GM23338 (cell line): ENCODE results near the gene SLC20A1. TPM values are rescaled to one million over a fixed set of nuclear protein-coding genes. Genes with fewer than 3 reads are reported as not detected.
"Not testable (repeated sequence)": the region's sequence is repeated elsewhere in the genome, so short reads cannot be mapped to it uniquely, and the experiment has no call there.

Source experiments
- ATAC-seq: fragments of 200-7000 bp; cut with Tn5 transposase; 3 replicates; pipeline ENCODE4 v1.9.1; 2020
- DNase-seq: peaks from one replicate; pipeline ENCODE4 v3.0.0-alpha.2; 2015; ENCODE audit warnings: low spot score
- H2AFZ ChIP-seq: fragments of 200-600 bp; sonication (generic); 2 replicates; pipeline ENCODE4 v1.8.0; 2016; ENCODE audit warnings: antibody characterized with exemption, mild to moderate bottlenecking, moderate library complexity
- H3F3A ChIP-seq: fragments of 200-600 bp; sonication (generic); replicated peaks from 2 replicates; pipeline ENCODE4 v1.8.0; 2017; ENCODE audit warnings: antibody characterized with exemption, mixed run types, low read depth
- H3K27ac ChIP-seq: fragments of 200-600 bp; sonication (generic); 2 replicates; pipeline ENCODE4 v1.6.1; 2016; ENCODE audit warnings: low read depth
- H3K27me3 ChIP-seq: fragments of 200-600 bp; sonication (generic); 2 replicates; pipeline ENCODE4 v1.8.0; 2016; ENCODE audit warnings: mild to moderate bottlenecking, mixed run types, moderate library complexity; ENCODE audit not compliant: insufficient read depth
- H3K36me3 ChIP-seq: fragments of 200-600 bp; sonication (generic); 2 replicates; pipeline ENCODE4 v1.8.0; 2016; ENCODE audit warnings: mild to moderate bottlenecking; ENCODE audit not compliant: insufficient read depth
- H3K4me1 ChIP-seq: fragments of 200-600 bp; sonication (generic); 2 replicates; pipeline ENCODE4 v1.8.0; 2016; ENCODE audit warnings: mild to moderate bottlenecking, moderate library complexity; ENCODE audit not compliant: insufficient read depth
- H3K4me2 ChIP-seq: fragments of 200-600 bp; sonication (generic); 2 replicates; pipeline ENCODE4 v1.7.1; 2017; ENCODE audit warnings: mixed run types
- H3K4me3 ChIP-seq: fragments of 200-600 bp; sonication (generic); 2 replicates; pipeline ENCODE4 v1.6.1; 2016; ENCODE audit warnings: mixed run types
- H3K79me2 ChIP-seq: fragments of 200-600 bp; sonication (generic); replicated peaks from 2 replicates; pipeline ENCODE4 v1.8.0; 2017; ENCODE audit warnings: mild to moderate bottlenecking; ENCODE audit not compliant: insufficient read depth
- H3K9me2 ChIP-seq: fragments of 200-600 bp; sonication (generic); 2 replicates; pipeline ENCODE4 v1.8.0; 2017; ENCODE audit not compliant: insufficient read depth
- H4K20me1 ChIP-seq: fragments of 200-600 bp; sonication (generic); replicated peaks from 2 replicates; pipeline ENCODE4 v1.8.0; 2017; ENCODE audit warnings: mild to moderate bottlenecking; ENCODE audit not compliant: insufficient read depth
- H3K27ac Mint-ChIP-seq: 2 replicates; pipeline ENCODE4 v1.8.0; 2020; ENCODE audit warnings: inconsistent platforms, mild to moderate bottlenecking, moderate library complexity, mixed read lengths
- H3K27me3 Mint-ChIP-seq: 3 replicates; pipeline ENCODE4 v1.8.0; 2022; ENCODE audit warnings: low read depth, mild to moderate bottlenecking, moderate library complexity, mixed read lengths, inconsistent platforms; ENCODE audit not compliant: insufficient read depth, poor library complexity
- H3K36me3 Mint-ChIP-seq: 3 replicates; pipeline ENCODE4 v1.8.0; 2021; ENCODE audit warnings: low read depth, mild to moderate bottlenecking, inconsistent platforms, moderate library complexity, mixed read lengths
- H3K4me1 Mint-ChIP-seq: 3 replicates; pipeline ENCODE4 v1.8.0; 2020; ENCODE audit warnings: mild to moderate bottlenecking, inconsistent platforms, mixed read lengths
- H3K4me3 Mint-ChIP-seq: 3 replicates; pipeline ENCODE4 v1.8.0; 2021; ENCODE audit warnings: moderate library complexity, mild to moderate bottlenecking, inconsistent platforms, mixed read lengths
- H3K9me3 Mint-ChIP-seq: 3 replicates; pipeline ENCODE4 v1.8.0; 2020; ENCODE audit warnings: moderate library complexity, mild to moderate bottlenecking, inconsistent platforms, mixed read lengths
- CREB1 ChIP-seq: fragments of 250-450 bp; sonication (Bioruptor Pico); IDR thresholded peaks from 2 replicates; pipeline ENCODE4 v1.5.0; 2020; ENCODE audit warnings: low read depth, mild to moderate bottlenecking, moderate library complexity
- CTCF ChIP-seq, 2 experiments: fragments of 200-600 bp in 1 of 2; sonication (generic) in 1 of 2; conservative IDR thresholded peaks; 2 replicates each; pipeline versions ENCODE4 v1.5.1 to v1.6.1; 2016 to 2017; ENCODE audit warnings: antibody characterized with exemption in 2 of 2, low read depth in 2 of 2, mild to moderate bottlenecking in 2 of 2, moderate library complexity in 1 of 2
- EZH2phosphoT487 ChIP-seq: fragments of 200-600 bp; sonication (generic); IDR thresholded peaks from one replicate; pipeline ENCODE4 v1.8.1; 2018; ENCODE audit warnings: antibody characterized with exemption; ENCODE audit not compliant: unreplicated experiment
- JUNB ChIP-seq: IDR thresholded peaks from one replicate; pipeline ENCODE4 v1.6.1; 2016; ENCODE audit warnings: antibody characterized with exemption; ENCODE audit not compliant: unreplicated experiment
- NANOG ChIP-seq: IDR thresholded peaks from 2 replicates; pipeline ENCODE4 v1.6.1; 2016; ENCODE audit warnings: antibody characterized with exemption, borderline replicate concordance
- POLR2AphosphoS5 ChIP-seq: IDR thresholded peaks from 2 replicates; pipeline ENCODE4 v1.6.1; 2016; ENCODE audit warnings: antibody characterized with exemption, low read depth
- STAT1 ChIP-seq: IDR thresholded peaks from one replicate; pipeline ENCODE4 v1.6.1; 2016; ENCODE audit warnings: antibody characterized with exemption; ENCODE audit not compliant: unreplicated experiment
- ZNF114 ChIP-seq: fragments of 250-450 bp; sonication (Bioruptor Pico); IDR thresholded peaks from 2 replicates; pipeline ENCODE4 v1.5.0; 2020; ENCODE audit warnings: mild to moderate bottlenecking, moderate library complexity
- ZNF331 ChIP-seq: fragments of 250-450 bp; sonication (Bioruptor Pico); IDR thresholded peaks from 2 replicates; pipeline ENCODE4 v1.5.0; 2020; ENCODE audit warnings: low read depth, mild to moderate bottlenecking, moderate library complexity
- ZNF462 ChIP-seq: fragments of 250-450 bp; sonication (Bioruptor Pico); IDR thresholded peaks from 2 replicates; pipeline ENCODE4 v1.5.0; 2020; ENCODE audit warnings: mild to moderate bottlenecking, moderate library complexity
- polyA plus RNA-seq: library from polyadenylated mRNA; unstranded; fragments of >200 nt; fragmentation: Nextera tagmentation; extraction: Ambion mirVana; gene quantifications from 2 replicates; pipeline ENCODE4 v1.2.1, GENCODE V29; 2016
- total RNA-seq: library from RNA; depleted of rRNA; stranded (reverse); fragments of >200 nt; shearing (Covaris generic); gene quantifications from 2 replicates; pipeline ENCODE4 v1.2.3, GENCODE V29; 2014

SLC20A1 gene
- total and polyA plus RNA-seq, 2 experiments from 2014 or later = 52.9 to 84.3 TPM

- H3K4me3 ChIP-seq = no peak overlapping the region
- peaks cover 14% of the 10 kb centered on the region for H4K20me1 ChIP-seq
- Mint-ChIP-seq H3K4me1 (peaks cover 7% of the 10 kb centered on the region; the same call in 2 of the 3 replicates), H3K27me3 (no peaks in the 10 kb centered on the region), H3K4me3 (no peak overlapping the region), H3K9me3 (no peaks in the 10 kb centered on the region), H3K36me3 (peaks cover 30% of the 10 kb centered on the region), H3K27ac (no peak overlapping the region; the same call in 1 of the 2 replicates)
- TF ChIP-seq POLR2AphosphoS5 = no peak
- TF ChIP-seq JUNB = no peak
- TF ChIP-seq ZNF331 = no peak
- no peak for TF ChIP-seq ZNF114 (CRISPR knock-in tag)
- TF ChIP-seq STAT1 = no peak
- no peak for TF ChIP-seq CREB1 (CRISPR knock-in tag)
- no peak for TF ChIP-seq EZH2phosphoT487
- TF ChIP-seq CTCF (conservative IDR thresholded peaks at IDR 0.05; ENCODE audit: low read depth in 2 of 2) = no peak
- TF ChIP-seq NANOG = no peak
- TF ChIP-seq ZNF462 = no peak
- H3K4me1 ChIP-seq = no peaks in the 10 kb centered on the region
- H3K4me2 ChIP-seq = no peak overlapping the region
- no peak overlapping the region for H3K27ac ChIP-seq
- no peaks in the 10 kb centered on the region for H3K27me3 ChIP-seq
- no peaks in the 10 kb centered on the region for H3K9me2 ChIP-seq
- peaks cover 18% of the 10 kb centered on the region for H3K36me3 ChIP-seq
- no peak overlapping the region for H2AFZ ChIP-seq
- H3F3A ChIP-seq = 0 out of 2 replicates have a peak, but pooled peaks cover 5% of the 10 kb centered on the region
- no peak for DNase-seq
- H3K79me2 ChIP-seq = no peaks in the 10 kb centered on the region
- ATAC-seq = peak; percentile 16; the same call in 2 of the 3 replicates
Observed at GRCh38 chr2:112666761-112667122, 21.0 kb downstream of the SLC20A1 start.

- not testable (repeated sequence) for H3K79me2 ChIP-seq, H3K27me3 Mint-ChIP-seq, H3K27me3 ChIP-seq, H3K4me2 ChIP-seq, DNase-seq, H3K9me2 ChIP-seq, H2AFZ ChIP-seq, H3K9me3 Mint-ChIP-seq, H3K4me1 ChIP-seq, H3F3A ChIP-seq, H3K4me3 Mint-ChIP-seq, H4K20me1 ChIP-seq, H3K27ac Mint-ChIP-seq, H3K27ac ChIP-seq, H3K4me3 ChIP-seq, ATAC-seq
- H3K4me1 Mint-ChIP-seq = peaks cover 12% of the 10 kb centered on the region; the same call in 2 of the 3 replicates
- peaks cover 10% of the 10 kb centered on the region for H3K36me3 ChIP-seq
- H3K36me3 Mint-ChIP-seq = peaks cover 24% of the 10 kb centered on the region
Observed at GRCh38 chr2:112667540-112667939, 21.8 kb downstream of the SLC20A1 start.
